Effector memory CD4-positive, alpha-beta T cell (primary cell): ENCODE results near the gene KCNJ13.
A peak's percentile ranks its signal among the peaks of the same experiment; 100 is the strongest.

Experiments used
- DNase-seq, 3 donors: peaks; one replicate each; pipeline ENCODE4 v3.0.0-alpha.2; 2020
- H3K27ac ChIP-seq: 2 replicates; pipeline ENCODE4 v1.7.0; 2013; ENCODE audit warnings: mild to moderate bottlenecking, low read length, moderate library complexity; ENCODE audit not compliant: insufficient read depth, poor library complexity, severe bottlenecking
- H3K27me3 ChIP-seq: replicated peaks from 2 replicates; pipeline ENCODE4 v1.7.0; 2013; ENCODE audit warnings: mild to moderate bottlenecking, low read length; ENCODE audit not compliant: insufficient read depth, control insufficient read depth, poor library complexity, severe bottlenecking
- H3K36me3 ChIP-seq: 2 replicates; pipeline ENCODE4 v1.7.0; 2013; ENCODE audit warnings: mild to moderate bottlenecking, low read length, moderate library complexity; ENCODE audit not compliant: control insufficient read depth, insufficient read depth
- H3K4me1 ChIP-seq: 2 replicates; pipeline ENCODE4 v1.7.0; 2013; ENCODE audit warnings: low read length, mild to moderate bottlenecking; ENCODE audit not compliant: control insufficient read depth, insufficient read depth, poor library complexity, severe bottlenecking
- H3K4me3 ChIP-seq: 2 replicates; pipeline ENCODE4 v1.7.0; 2013; ENCODE audit warnings: low read length, low read depth, mild to moderate bottlenecking; ENCODE audit not compliant: insufficient read depth, poor library complexity, severe bottlenecking
- H3K9me3 ChIP-seq: 2 replicates; pipeline ENCODE4 v1.7.0; 2013; ENCODE audit warnings: mild to moderate bottlenecking, low read length, moderate library complexity; ENCODE audit not compliant: control insufficient read depth

KCNJ13 gene

GRCh38 chr2:232772531-232772930, 3.8 kb downstream of the KCNJ13 start:
- Histone ChIP-seq H3K9me3 (no peaks in the 10 kb centered on the region), H3K27me3 (no peaks in the 10 kb centered on the region), H3K36me3 (peaks cover 12% of the 10 kb centered on the region), H3K4me3 (no peak overlapping the region), H3K27ac (no peak overlapping the region), H3K4me1 (peaks cover 10% of the 10 kb centered on the region)
- no peak for DNase-seq

- Histone ChIP-seq H3K9me3 (no peaks in the 10 kb centered on the region), H3K27ac (no peak overlapping the region), H3K4me1 (peaks cover 10% of the 10 kb centered on the region), H3K36me3 (peaks cover 12% of the 10 kb centered on the region), H3K27me3 (no peaks in the 10 kb centered on the region), H3K4me3 (no peak overlapping the region)
- no peak for DNase-seq
These were observed 4.5 kb downstream of the KCNJ13 start for GRCh38 chr2:232771870-232772269.

GRCh38 chr2:232770207-232770606, 6.2 kb downstream of the KCNJ13 start:
- H3K4me3 ChIP-seq: no peak overlapping the region
- no peak overlapping the region for H3K27ac ChIP-seq
- peaks cover 10% of the 10 kb centered on the region for H3K4me1 ChIP-seq
- peaks cover 12% of the 10 kb centered on the region for H3K36me3 ChIP-seq
- no peaks in the 10 kb centered on the region for H3K9me3 ChIP-seq
- no peak for DNase-seq
- H3K27me3 ChIP-seq: no peaks in the 10 kb centered on the region

GRCh38 chr2:232767866-232768265, 8.5 kb downstream of the KCNJ13 start:
- H3K4me3 ChIP-seq: no peak overlapping the region

GRCh38 chr2:232761301-232761907, 15.0 kb downstream of the KCNJ13 start:
- Histone ChIP-seq H3K36me3 (peaks cover 9% of the 10 kb centered on the region), H3K9me3 (no peaks in the 10 kb centered on the region), H3K4me3 (no peak overlapping the region), H3K27ac (no peak overlapping the region), H3K27me3 (no peaks in the 10 kb centered on the region), H3K4me1 (peaks cover 5% of the 10 kb centered on the region)
- peak in 2 of 3 donors; percentile 6 to 12 for DNase-seq

More at GRCh38 chr2:232767866-232768265, 8.5 kb downstream of the KCNJ13 start:
- Histone ChIP-seq H3K27ac (no peak overlapping the region), H3K4me1 (peaks cover 10% of the 10 kb centered on the region), H3K9me3 (no peaks in the 10 kb centered on the region), H3K36me3 (peaks cover 12% of the 10 kb centered on the region), H3K27me3 (no peaks in the 10 kb centered on the region)
- no peak for DNase-seq

GRCh38 chr2:232757905-232758304, 18.5 kb downstream of the KCNJ13 start:
- H3K4me3 ChIP-seq: no peak overlapping the region
- DNase-seq: no peak
- peaks cover 5% of the 10 kb centered on the region for H3K4me1 ChIP-seq
- no peak overlapping the region for H3K27ac ChIP-seq
- H3K36me3 ChIP-seq: peaks cover 20% of the 10 kb centered on the region
- no peaks in the 10 kb centered on the region for H3K27me3 ChIP-seq
- no peaks in the 10 kb centered on the region for H3K9me3 ChIP-seq

GRCh38 chr2:232750135-232750671, 26.2 kb downstream of the KCNJ13 start:
- H3K9me3 ChIP-seq: no peaks in the 10 kb centered on the region
- no peaks in the 10 kb centered on the region for H3K27me3 ChIP-seq
- H3K36me3 ChIP-seq: peaks cover 36% of the 10 kb centered on the region
- no peaks in the 10 kb centered on the region for H3K4me1 ChIP-seq
- no peak overlapping the region for H3K27ac ChIP-seq
- no peak for DNase-seq
- no peak overlapping the region for H3K4me3 ChIP-seq

GRCh38 chr2:232749331-232749730, 27.0 kb downstream of the KCNJ13 start:
- Histone ChIP-seq H3K27ac (no peak overlapping the region), H3K4me1 (no peaks in the 10 kb centered on the region), H3K27me3 (no peaks in the 10 kb centered on the region), H3K9me3 (no peaks in the 10 kb centered on the region), H3K4me3 (no peak overlapping the region), H3K36me3 (peaks cover 41% of the 10 kb centered on the region)
- no peak for DNase-seq

GRCh38 chr2:232748038-232748437, 28.3 kb downstream of the KCNJ13 start:
- Histone ChIP-seq H3K27me3 (no peaks in the 10 kb centered on the region), H3K9me3 (no peaks in the 10 kb centered on the region), H3K27ac (no peak overlapping the region), H3K4me1 (no peaks in the 10 kb centered on the region), H3K4me3 (no peak overlapping the region), H3K36me3 (peaks cover 41% of the 10 kb centered on the region)
- no peak for DNase-seq

GRCh38 chr2:232744963-232745362, 31.4 kb downstream of the KCNJ13 start:
- Histone ChIP-seq H3K27ac (no peak overlapping the region), H3K4me3 (no peak overlapping the region), H3K27me3 (no peaks in the 10 kb centered on the region), H3K36me3 (peaks cover 33% of the 10 kb centered on the region), H3K9me3 (no peaks in the 10 kb centered on the region), H3K4me1 (no peaks in the 10 kb centered on the region)
- DNase-seq: no peak
